Activated CD8-positive, alpha-beta memory T cell treated with anti-CD3 and anti-CD28 coated beads, Interleukin-2, amount 50 U/mL, for 1 hour (primary cell): ENCODE results near the gene CSGALNACT2.

ENCODE experiments used
- DNase-seq: peaks from one replicate; pipeline ENCODE4 v3.0.0-alpha.2; 2020; ENCODE audit errors: extremely low read depth

CSGALNACT2 gene

DNA sequence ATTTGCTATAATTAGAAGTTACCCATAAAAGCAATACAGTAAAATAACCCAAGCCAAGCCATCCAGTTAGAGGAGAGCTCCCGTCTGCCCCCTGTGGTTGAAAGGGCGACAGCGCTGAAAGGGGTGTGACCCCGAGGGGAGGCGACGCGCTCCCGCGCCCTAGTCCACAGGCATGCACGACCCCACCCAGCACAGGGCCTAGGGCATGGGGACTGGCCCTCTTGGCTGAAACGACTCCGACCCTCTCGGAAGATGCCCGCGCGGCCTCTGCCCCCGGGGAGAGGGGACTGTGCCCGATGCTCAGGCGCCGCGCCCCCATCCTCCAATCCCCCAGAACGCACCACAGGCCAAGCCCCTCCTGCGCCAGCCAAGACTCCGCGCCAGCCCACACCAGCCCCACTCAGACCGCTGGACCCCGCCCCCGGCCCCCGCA is 64.0 kb downstream of the CSGALNACT2 start:
- DNase-seq = no peak

DNA sequence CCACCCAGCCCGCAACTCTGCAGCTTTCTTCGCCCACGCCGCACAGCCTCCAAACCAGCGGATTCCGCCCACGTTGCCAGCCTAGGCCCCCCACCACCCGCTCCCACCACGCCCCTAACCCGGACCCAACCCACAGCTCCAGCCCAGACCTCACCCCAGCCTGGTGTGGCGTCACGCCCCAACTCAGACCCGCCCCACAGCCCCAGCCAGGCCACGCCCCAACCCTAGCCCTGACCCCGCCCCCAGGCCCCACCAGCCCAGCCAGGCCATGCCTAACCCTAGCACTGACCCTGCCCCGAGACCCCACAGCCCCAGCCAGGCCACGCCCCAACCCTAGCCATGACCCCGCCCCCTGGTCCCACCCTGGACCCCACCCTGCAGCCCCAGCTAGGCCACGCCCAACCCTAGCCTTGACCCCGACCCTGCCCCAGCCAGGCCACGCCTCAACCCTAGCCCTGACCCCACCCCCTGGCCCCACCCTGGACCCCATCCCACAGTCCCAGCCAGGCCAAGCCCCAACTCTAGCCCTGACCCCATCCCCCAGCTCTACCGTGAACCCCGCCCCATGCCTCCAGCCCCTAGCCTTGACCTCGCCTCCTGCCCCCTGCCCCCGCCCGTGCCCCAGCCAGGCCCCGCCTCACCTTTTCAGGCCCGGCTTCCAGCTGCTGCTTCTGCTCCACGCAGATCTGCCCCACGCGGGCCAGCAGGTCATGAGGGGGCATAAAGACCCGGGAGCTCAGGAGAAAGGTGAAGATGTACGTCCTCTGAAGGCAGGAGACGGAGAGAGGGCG is 64.6 kb downstream of the CSGALNACT2 start:
- DNase-seq = no peak

- no peak for DNase-seq
Observed at GRCh38 chr10:43203448-43204041, 65.3 kb downstream of the CSGALNACT2 start.

- no peak for DNase-seq
Observed at GRCh38 chr10:43204042-43204942, 66.0 kb downstream of the CSGALNACT2 start.

DNA sequence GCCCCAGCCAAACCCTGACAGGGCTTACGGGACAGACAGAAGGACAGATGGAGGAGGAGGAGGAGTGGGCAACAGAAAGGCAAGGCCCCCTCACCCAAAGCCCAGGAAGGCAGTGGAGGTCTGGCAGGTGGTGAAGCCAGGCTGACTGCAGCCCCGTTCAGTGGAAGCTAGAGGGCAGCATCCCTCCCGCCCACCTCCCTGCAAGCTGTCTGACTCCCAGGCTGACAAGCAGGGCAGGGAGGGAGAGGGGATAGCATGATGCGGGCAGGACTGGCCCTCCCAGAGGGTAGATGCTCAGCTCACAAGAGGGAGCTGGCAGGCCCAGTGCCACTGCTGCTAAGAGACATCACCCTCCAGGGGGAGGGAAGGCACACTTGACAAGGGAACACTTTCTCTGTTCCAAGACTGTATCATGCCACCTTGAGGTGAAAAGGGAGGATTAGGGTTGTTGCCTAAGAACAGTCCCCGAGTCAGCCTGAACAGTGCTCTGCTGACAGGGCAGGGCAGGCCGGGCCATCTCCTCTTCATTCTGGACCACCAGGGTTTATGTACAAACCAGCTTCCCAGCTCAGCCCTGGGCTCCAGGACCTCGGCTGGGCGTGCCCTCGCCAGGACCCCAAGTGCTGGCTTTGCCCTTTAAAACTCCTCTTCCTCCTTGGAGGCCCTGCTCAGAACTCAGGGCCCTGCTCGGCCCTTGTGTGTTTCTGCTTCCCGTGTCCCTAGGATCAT is 66.9 kb downstream of the CSGALNACT2 start:
- no peak for DNase-seq

- DNase-seq = no peak
Observed at GRCh38 chr10:43205681-43206390, 67.6 kb downstream of the CSGALNACT2 start.

GRCh38 chr10:43206391-43207235 is 68.4 kb downstream of the CSGALNACT2 start:
- DNase-seq = no peak

DNA sequence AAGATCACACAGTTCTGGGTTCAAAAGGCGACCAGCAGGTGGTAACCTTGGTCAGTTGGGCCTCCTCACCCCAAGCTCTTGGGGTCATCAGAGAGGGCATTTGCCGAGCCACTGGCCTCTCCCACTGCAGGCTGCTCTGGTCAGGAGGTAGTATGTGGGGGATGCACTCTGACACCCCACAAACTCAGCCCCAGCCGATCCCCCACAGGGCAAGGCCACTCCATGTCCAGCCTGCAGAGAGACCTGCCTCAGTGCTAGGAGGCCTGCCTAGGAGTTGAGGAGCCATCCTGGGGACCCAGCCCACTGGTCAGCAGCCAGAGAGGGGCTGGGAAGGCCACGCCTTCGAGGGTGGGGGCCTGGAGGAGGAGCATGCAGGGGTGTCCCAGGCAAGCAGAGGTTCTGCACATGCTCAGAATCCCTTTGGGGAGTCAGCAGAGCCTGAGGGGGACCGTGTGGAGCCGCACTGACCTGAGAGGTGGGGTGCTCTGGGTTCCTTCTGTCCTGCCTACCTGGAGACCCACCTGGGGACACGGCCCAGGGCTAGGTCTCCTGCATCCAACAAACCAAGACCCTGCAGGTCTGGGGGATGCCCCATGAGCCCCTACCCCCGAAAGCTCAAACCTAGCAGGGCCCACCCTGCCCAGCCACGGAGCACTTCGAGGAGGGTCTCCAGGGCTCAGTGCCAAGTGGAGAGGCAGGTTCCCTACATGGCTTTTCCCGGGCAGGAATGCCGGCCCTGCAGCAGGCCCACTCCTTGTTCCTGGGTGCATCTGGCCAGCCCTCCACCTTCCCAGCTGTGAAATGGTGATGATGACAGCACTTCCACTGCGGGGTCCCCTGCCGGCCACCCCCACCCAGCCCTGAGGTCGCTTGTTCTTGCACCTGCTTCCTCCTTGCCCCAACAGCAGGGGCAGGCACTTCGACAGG is 70.2 kb downstream of the CSGALNACT2 start:
- no peak for DNase-seq

GRCh38 chr10:43209074-43209455 is 70.8 kb downstream of the CSGALNACT2 start:
- DNase-seq = no peak

DNA sequence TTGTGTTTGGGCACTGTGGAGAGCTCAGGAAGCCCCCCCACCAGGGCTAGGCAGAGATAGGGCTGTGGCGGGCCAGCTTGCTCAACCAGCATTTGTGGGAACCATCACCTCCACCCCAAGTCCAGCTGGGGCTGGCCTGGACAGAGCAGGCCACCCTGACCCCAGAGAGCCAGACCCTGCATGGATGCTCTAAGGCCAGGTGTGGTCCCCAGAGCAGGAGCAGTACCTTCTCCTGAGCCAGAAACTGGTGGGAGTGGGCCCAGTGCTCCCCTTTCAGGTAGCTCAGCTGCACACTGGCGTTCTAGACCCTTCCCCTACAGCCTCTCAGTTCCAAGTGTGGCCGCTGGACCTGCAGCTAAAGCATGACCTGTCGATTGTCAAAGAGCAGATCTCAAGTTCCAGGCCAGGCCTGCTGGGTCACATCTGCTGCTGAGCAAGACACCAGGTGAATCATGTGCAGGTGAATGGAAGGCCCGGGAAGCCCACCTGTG is 71.5 kb downstream of the CSGALNACT2 start:
- no peak for DNase-seq

DNA sequence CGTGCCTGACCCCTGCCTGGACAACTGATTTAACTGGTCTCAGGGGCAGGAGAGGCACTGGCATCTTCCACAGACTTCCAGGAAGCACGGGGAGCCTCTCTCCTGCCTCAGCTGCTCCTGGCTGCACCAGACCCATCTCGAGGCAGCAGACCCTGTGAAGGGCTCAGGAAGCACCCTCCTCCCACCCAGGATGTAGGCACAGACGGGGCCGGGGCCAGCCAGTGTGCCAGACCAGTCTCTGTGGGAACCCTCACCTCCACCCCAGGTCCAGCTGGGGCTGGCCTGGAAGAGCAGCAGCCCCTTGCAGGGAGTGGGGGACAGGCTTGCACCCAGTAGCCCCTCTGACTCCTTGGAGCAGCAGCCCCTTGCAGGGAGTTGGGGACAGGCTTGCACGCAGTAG is 72.3 kb downstream of the CSGALNACT2 start:
- DNase-seq = no peak

DNA sequence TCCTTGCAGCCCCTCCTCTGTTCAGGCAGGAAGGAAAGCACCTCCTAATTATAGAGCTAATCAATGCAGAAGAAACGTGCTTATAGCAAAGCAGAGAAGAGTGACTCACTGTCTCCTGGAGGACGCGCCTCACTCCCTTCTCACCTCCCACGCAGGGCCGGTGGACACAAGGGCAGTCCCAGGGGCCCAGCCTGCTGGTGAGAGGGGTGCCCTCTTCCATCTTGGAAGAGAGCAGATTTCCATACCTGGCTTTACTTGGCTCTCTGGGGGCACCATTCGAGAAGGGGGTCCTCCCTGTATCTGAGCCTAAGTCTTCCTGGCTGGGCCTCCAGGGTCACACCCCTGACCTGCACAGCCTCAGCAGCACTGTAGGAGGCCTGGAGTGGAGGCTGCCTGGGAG is 72.8 kb downstream of the CSGALNACT2 start:
- DNase-seq = no peak

DNA sequence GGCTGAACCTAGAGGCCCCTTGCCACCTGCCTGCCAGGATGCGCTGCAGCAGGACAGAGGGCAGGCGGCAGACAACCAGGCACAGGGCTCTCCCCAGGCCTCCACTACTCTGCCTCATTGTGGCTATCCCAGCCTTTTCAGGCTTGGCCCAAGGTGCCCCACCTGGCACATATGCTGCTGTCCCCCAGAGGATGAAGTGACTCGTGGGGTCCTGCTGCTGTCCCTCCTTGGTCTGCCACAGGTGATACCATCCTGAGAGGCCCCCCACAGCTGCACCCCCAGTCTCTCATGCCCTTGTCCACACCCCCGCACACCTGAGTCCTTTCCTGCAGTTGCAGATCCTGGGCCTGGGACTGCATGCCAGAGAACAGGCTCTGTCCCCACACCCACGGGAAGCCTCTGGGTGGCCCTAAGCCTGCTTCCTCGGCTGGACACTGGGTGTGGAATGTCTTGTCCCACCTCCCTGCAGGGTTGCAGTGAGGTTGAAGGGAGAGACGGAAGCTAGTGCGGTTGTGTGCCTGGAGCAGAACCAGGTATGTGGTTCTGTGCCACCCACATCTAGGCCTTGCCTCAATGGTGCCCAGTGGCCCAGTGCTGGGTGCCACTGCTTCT is 73.3 kb downstream of the CSGALNACT2 start:
- DNase-seq = no peak

DNA sequence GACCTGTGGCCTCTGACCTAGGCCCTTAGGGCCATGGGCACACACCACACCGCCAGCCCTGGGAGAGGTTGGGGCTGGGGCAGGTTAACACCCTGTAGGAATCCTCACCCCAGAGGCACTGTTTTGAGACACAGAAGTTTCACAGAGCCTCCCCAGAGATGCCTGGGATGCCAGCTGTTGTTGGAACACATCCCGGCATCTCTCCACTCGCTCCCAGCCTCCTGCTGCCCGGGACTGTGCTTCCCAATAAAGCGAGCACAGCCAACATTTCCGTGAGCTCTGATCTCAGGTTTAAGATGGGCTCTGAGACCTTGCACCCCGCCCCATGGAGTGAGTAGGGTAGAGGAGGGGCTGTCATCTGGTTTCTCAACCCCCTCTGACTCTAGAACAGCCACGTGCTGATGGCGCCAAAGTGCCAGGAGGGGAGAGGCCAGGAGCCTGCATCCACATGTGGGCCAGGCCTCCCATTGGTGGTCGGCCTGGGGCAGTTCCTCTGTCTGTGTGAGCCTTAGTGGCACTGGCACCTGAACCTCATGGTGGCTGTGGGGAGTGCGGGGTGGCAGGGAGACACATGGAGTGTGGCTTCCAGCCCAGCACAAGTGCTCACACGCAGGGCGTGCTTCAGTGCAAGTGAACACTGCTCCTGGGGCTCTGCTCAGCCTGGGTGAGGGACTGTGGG is 73.9 kb downstream of the CSGALNACT2 start:
- DNase-seq = no peak

GRCh38 chr10:43214071-43214955 is 76.1 kb downstream of the CSGALNACT2 start:
- DNase-seq = no peak

DNA sequence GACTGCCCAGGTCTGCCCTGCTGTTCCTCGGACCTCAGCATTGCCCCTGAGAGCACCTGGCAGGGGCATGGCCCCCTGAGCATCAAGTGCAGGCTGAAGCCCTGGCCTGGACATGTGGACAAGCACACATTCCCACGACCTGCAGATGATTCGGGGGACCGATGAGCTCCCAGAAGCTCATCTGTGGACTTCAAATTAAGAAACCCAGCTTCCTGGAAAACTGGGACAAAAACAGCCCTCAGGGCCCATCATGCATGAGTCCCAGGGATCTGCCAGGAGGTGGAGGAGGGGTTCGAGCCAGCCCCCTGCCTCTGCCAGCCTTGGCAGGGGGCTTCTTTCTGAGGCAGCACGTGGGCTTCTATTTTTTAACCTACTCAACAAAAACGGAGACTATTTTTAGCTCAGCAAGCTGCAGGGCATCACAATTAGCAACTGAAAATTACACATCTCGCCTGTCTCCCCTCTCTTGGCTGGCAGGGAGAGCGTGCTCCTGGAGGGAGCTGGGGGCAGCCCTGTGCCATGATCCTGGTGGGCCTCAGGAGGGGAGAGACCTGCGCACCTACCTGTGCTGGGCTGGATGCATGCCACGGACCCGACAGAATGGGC is 76.8 kb downstream of the CSGALNACT2 start:
- DNase-seq = no peak
